Kasumi-1 (cell line): ENCODE measurements around the gene RFX3.
A peak's percentile ranks its signal among the peaks of the same experiment; 100 is the strongest.

Source experiments
- DNase-seq, 2 experiments: peaks; one replicate each; lab custom pipeline; 2025; lab: John Stamatoyannopoulos, UW

RFX3 gene

GRCh38 chr9:3477236-3477834 is 48.5 kb downstream of the RFX3 start:
- DNase-seq, result no peak

- no peak for DNase-seq
Observed at GRCh38 chr9:3475300-3476020, 50.3 kb downstream of the RFX3 start.

- DNase-seq, result no peak
Observed at GRCh38 chr9:3474821-3475220, 51.0 kb downstream of the RFX3 start.

- peak; percentile 32 to 38 for DNase-seq
Observed at GRCh38 chr9:3473405-3473804, 52.4 kb downstream of the RFX3 start.

- no peak for DNase-seq
Observed at GRCh38 chr9:3471883-3472282, 53.9 kb downstream of the RFX3 start.

- DNase-seq, result no peak
Observed at GRCh38 chr9:3468421-3469205, 57.2 kb downstream of the RFX3 start.

GRCh38 chr9:3467593-3468219 is 58.1 kb downstream of the RFX3 start:
- DNase-seq, result peak; percentile 28 to 47

GRCh38 chr9:3464033-3464638 is 61.7 kb downstream of the RFX3 start:
- no peak for DNase-seq

GRCh38 chr9:3458806-3459475 is 66.9 kb downstream of the RFX3 start:
- no peak for DNase-seq

- no peak for DNase-seq
Observed at GRCh38 chr9:3457175-3457574, 68.6 kb downstream of the RFX3 start.

GRCh38 chr9:3455717-3456116 is 70.1 kb downstream of the RFX3 start:
- no peak for DNase-seq

- DNase-seq, result no peak
Observed at GRCh38 chr9:3455094-3455493, 70.7 kb downstream of the RFX3 start.

- DNase-seq, result no peak
Observed at GRCh38 chr9:3451956-3452355, 73.8 kb downstream of the RFX3 start.

GRCh38 chr9:3447788-3448187 is 78.0 kb downstream of the RFX3 start:
- no peak for DNase-seq

- no peak for DNase-seq
Observed at GRCh38 chr9:3447143-3447542, 78.7 kb downstream of the RFX3 start.

GRCh38 chr9:3446313-3446712 is 79.5 kb downstream of the RFX3 start:
- DNase-seq, result no peak

- no peak for DNase-seq
Observed at GRCh38 chr9:3444016-3444415, 81.8 kb downstream of the RFX3 start.

- peak; percentile 27 to 56 for DNase-seq
Observed at GRCh38 chr9:3441197-3441816, 84.5 kb downstream of the RFX3 start.

GRCh38 chr9:3436629-3437420 is 89.0 kb downstream of the RFX3 start:
- DNase-seq, result no peak

GRCh38 chr9:3435732-3436131 is 90.1 kb downstream of the RFX3 start:
- no peak for DNase-seq
